GM18909 (cell line): Measurements from ENCODE around the gene MMP24.
"Not testable (repeated sequence)": the region's sequence is repeated elsewhere in the genome, so short reads cannot be mapped to it uniquely, and the experiment has no call there.

Source experiments
- ATAC-seq: cut with Tn5 transposase; IDR thresholded peaks from one replicate; pipeline ENCODE4 v1.9.1; 2021; ENCODE audit warnings: mild to moderate bottlenecking; ENCODE audit not compliant: unreplicated experiment, poor library complexity

Gene MMP24

GRCh38 chr20:35303735-35304491 is 77.4 kb downstream of the MMP24 start:
- ATAC-seq, result no peak

- no peak for ATAC-seq
Observed at GRCh38 chr20:35304956-35305355, 78.5 kb downstream of the MMP24 start.

GRCh38 chr20:35305682-35306556 is 79.4 kb downstream of the MMP24 start:
- ATAC-seq, result no peak

- no peak for ATAC-seq
Observed at GRCh38 chr20:35306931-35307517, 80.5 kb downstream of the MMP24 start.

GRCh38 chr20:35307666-35308653 is 81.5 kb downstream of the MMP24 start:
- no peak for ATAC-seq

- no peak for ATAC-seq
Observed at GRCh38 chr20:35311409-35311808, 84.9 kb downstream of the MMP24 start.

GRCh38 chr20:35311822-35312221 is 85.3 kb downstream of the MMP24 start:
- no peak for ATAC-seq

- ATAC-seq, result no peak
Observed at GRCh38 chr20:35312318-35312717, 85.8 kb downstream of the MMP24 start.

- no peak for ATAC-seq
Observed at GRCh38 chr20:35314816-35315631, 88.5 kb downstream of the MMP24 start.

- ATAC-seq, result not testable (repeated sequence)
Observed at GRCh38 chr20:35315632-35316020, 89.1 kb downstream of the MMP24 start.

- no peak for ATAC-seq
Observed at GRCh38 chr20:35316086-35316485, 89.6 kb downstream of the MMP24 start.

GRCh38 chr20:35317416-35318210 is 91.1 kb downstream of the MMP24 start:
- no peak for ATAC-seq

- no peak for ATAC-seq
Observed at GRCh38 chr20:35318502-35319157, 92.1 kb downstream of the MMP24 start.

GRCh38 chr20:35319192-35319870 is 92.8 kb downstream of the MMP24 start:
- no peak for ATAC-seq

- ATAC-seq, result no peak
Observed at GRCh38 chr20:35319871-35320197, 93.3 kb downstream of the MMP24 start.

GRCh38 chr20:35320396-35321126 is 94.1 kb downstream of the MMP24 start:
- ATAC-seq, result no peak

GRCh38 chr20:35325401-35325800 is 98.9 kb downstream of the MMP24 start:
- no peak for ATAC-seq
